GM23338 (cell line): ENCODE data around the gene ASXL3. TPM values are rescaled to one million over a fixed set of nuclear protein-coding genes. Genes with fewer than 3 reads are reported as not detected.

ENCODE experiments used
- ATAC-seq: fragments of 200-7000 bp; cut with Tn5 transposase; 3 replicates; pipeline ENCODE4 v1.9.1; 2020
- DNase-seq: peaks from one replicate; pipeline ENCODE4 v3.0.0-alpha.2; 2015; ENCODE audit warnings: low spot score
- H2AFZ ChIP-seq: fragments of 200-600 bp; sonication (generic); 2 replicates; pipeline ENCODE4 v1.8.0; 2016; ENCODE audit warnings: antibody characterized with exemption, mild to moderate bottlenecking, moderate library complexity
- H3F3A ChIP-seq: fragments of 200-600 bp; sonication (generic); replicated peaks from 2 replicates; pipeline ENCODE4 v1.8.0; 2017; ENCODE audit warnings: antibody characterized with exemption, mixed run types, low read depth
- H3K27ac ChIP-seq: fragments of 200-600 bp; sonication (generic); 2 replicates; pipeline ENCODE4 v1.6.1; 2016; ENCODE audit warnings: low read depth
- H3K27me3 ChIP-seq: fragments of 200-600 bp; sonication (generic); 2 replicates; pipeline ENCODE4 v1.8.0; 2016; ENCODE audit warnings: mild to moderate bottlenecking, mixed run types, moderate library complexity; ENCODE audit not compliant: insufficient read depth
- H3K36me3 ChIP-seq: fragments of 200-600 bp; sonication (generic); 2 replicates; pipeline ENCODE4 v1.8.0; 2016; ENCODE audit warnings: mild to moderate bottlenecking; ENCODE audit not compliant: insufficient read depth
- H3K4me1 ChIP-seq: fragments of 200-600 bp; sonication (generic); 2 replicates; pipeline ENCODE4 v1.8.0; 2016; ENCODE audit warnings: mild to moderate bottlenecking, moderate library complexity; ENCODE audit not compliant: insufficient read depth
- H3K4me2 ChIP-seq: fragments of 200-600 bp; sonication (generic); 2 replicates; pipeline ENCODE4 v1.7.1; 2017; ENCODE audit warnings: mixed run types
- H3K4me3 ChIP-seq: fragments of 200-600 bp; sonication (generic); 2 replicates; pipeline ENCODE4 v1.6.1; 2016; ENCODE audit warnings: mixed run types
- H3K79me2 ChIP-seq: fragments of 200-600 bp; sonication (generic); replicated peaks from 2 replicates; pipeline ENCODE4 v1.8.0; 2017; ENCODE audit warnings: mild to moderate bottlenecking; ENCODE audit not compliant: insufficient read depth
- H3K9me2 ChIP-seq: fragments of 200-600 bp; sonication (generic); 2 replicates; pipeline ENCODE4 v1.8.0; 2017; ENCODE audit not compliant: insufficient read depth
- H4K20me1 ChIP-seq: fragments of 200-600 bp; sonication (generic); replicated peaks from 2 replicates; pipeline ENCODE4 v1.8.0; 2017; ENCODE audit warnings: mild to moderate bottlenecking; ENCODE audit not compliant: insufficient read depth
- H3K27ac Mint-ChIP-seq: 2 replicates; pipeline ENCODE4 v1.8.0; 2020; ENCODE audit warnings: inconsistent platforms, mild to moderate bottlenecking, moderate library complexity, mixed read lengths
- H3K27me3 Mint-ChIP-seq: 3 replicates; pipeline ENCODE4 v1.8.0; 2022; ENCODE audit warnings: low read depth, mild to moderate bottlenecking, moderate library complexity, mixed read lengths, inconsistent platforms; ENCODE audit not compliant: insufficient read depth, poor library complexity
- H3K36me3 Mint-ChIP-seq: 3 replicates; pipeline ENCODE4 v1.8.0; 2021; ENCODE audit warnings: low read depth, mild to moderate bottlenecking, inconsistent platforms, moderate library complexity, mixed read lengths
- H3K4me1 Mint-ChIP-seq: 3 replicates; pipeline ENCODE4 v1.8.0; 2020; ENCODE audit warnings: mild to moderate bottlenecking, inconsistent platforms, mixed read lengths
- H3K4me3 Mint-ChIP-seq: 3 replicates; pipeline ENCODE4 v1.8.0; 2021; ENCODE audit warnings: moderate library complexity, mild to moderate bottlenecking, inconsistent platforms, mixed read lengths
- H3K9me3 Mint-ChIP-seq: 3 replicates; pipeline ENCODE4 v1.8.0; 2020; ENCODE audit warnings: moderate library complexity, mild to moderate bottlenecking, inconsistent platforms, mixed read lengths
- CREB1 ChIP-seq: fragments of 250-450 bp; sonication (Bioruptor Pico); IDR thresholded peaks from 2 replicates; pipeline ENCODE4 v1.5.0; 2020; ENCODE audit warnings: low read depth, mild to moderate bottlenecking, moderate library complexity
- CTCF ChIP-seq, 2 experiments: fragments of 200-600 bp in 1 of 2; sonication (generic) in 1 of 2; conservative IDR thresholded peaks; 2 replicates each; pipeline versions ENCODE4 v1.5.1 to v1.6.1; 2016 to 2017; ENCODE audit warnings: antibody characterized with exemption in 2 of 2, low read depth in 2 of 2, mild to moderate bottlenecking in 2 of 2, moderate library complexity in 1 of 2
- EZH2 ChIP-seq: fragments of 200-600 bp; sonication (generic); IDR thresholded peaks from one replicate; pipeline ENCODE4 v1.8.0; 2017; ENCODE audit warnings: antibody characterized with exemption, mild to moderate bottlenecking, low read depth; ENCODE audit not compliant: unreplicated experiment
- EZH2phosphoT487 ChIP-seq: fragments of 200-600 bp; sonication (generic); IDR thresholded peaks from one replicate; pipeline ENCODE4 v1.8.1; 2018; ENCODE audit warnings: antibody characterized with exemption; ENCODE audit not compliant: unreplicated experiment
- JUNB ChIP-seq: IDR thresholded peaks from one replicate; pipeline ENCODE4 v1.6.1; 2016; ENCODE audit warnings: antibody characterized with exemption; ENCODE audit not compliant: unreplicated experiment
- POLR2AphosphoS5 ChIP-seq: IDR thresholded peaks from 2 replicates; pipeline ENCODE4 v1.6.1; 2016; ENCODE audit warnings: antibody characterized with exemption, low read depth
- REST ChIP-seq: IDR thresholded peaks from one replicate; pipeline ENCODE4 v1.6.1; 2018; ENCODE audit warnings: antibody characterized with exemption; ENCODE audit not compliant: unreplicated experiment
- ZNF114 ChIP-seq: fragments of 250-450 bp; sonication (Bioruptor Pico); IDR thresholded peaks from 2 replicates; pipeline ENCODE4 v1.5.0; 2020; ENCODE audit warnings: mild to moderate bottlenecking, moderate library complexity
- ZNF331 ChIP-seq: fragments of 250-450 bp; sonication (Bioruptor Pico); IDR thresholded peaks from 2 replicates; pipeline ENCODE4 v1.5.0; 2020; ENCODE audit warnings: low read depth, mild to moderate bottlenecking, moderate library complexity
- polyA plus RNA-seq: library from polyadenylated mRNA; unstranded; fragments of >200 nt; fragmentation: Nextera tagmentation; extraction: Ambion mirVana; gene quantifications from 2 replicates; pipeline ENCODE4 v1.2.1, GENCODE V29; 2016
- total RNA-seq: library from RNA; depleted of rRNA; stranded (reverse); fragments of >200 nt; shearing (Covaris generic); gene quantifications from 2 replicates; pipeline ENCODE4 v1.2.3, GENCODE V29; 2014

ASXL3 gene
- total and polyA plus RNA-seq, 2 experiments from 2014 or later = 0.23 to 1.4 TPM

- TF ChIP-seq ZNF114 (CRISPR knock-in tag) = no peak
- TF ChIP-seq EZH2 = no peak
- TF ChIP-seq REST = no peak
- TF ChIP-seq POLR2AphosphoS5 = no peak
- no peak for TF ChIP-seq EZH2phosphoT487
- TF ChIP-seq CTCF (conservative IDR thresholded peaks at IDR 0.05; ENCODE audit: low read depth in 2 of 2) = peak; percentile 26 to 45
These were observed 28.6 kb downstream of the ASXL3 start for GRCh38 chr18:33606621-33607020.

GRCh38 chr18:33611525-33612135 is 33.6 kb downstream of the ASXL3 start:
- H3K36me3 ChIP-seq = no peaks in the 10 kb centered on the region
- TF ChIP-seq EZH2 = no peak
- no peak for TF ChIP-seq ZNF331 (CRISPR knock-in tag)
- no peak for TF ChIP-seq JUNB
- TF ChIP-seq CREB1 = no peak
- no peak for TF ChIP-seq POLR2AphosphoS5
- TF ChIP-seq ZNF114 (CRISPR knock-in tag) = no peak
- no peak for TF ChIP-seq REST
- no peak overlapping the region for H3K4me3 ChIP-seq
- no peaks in the 10 kb centered on the region for H3K27me3 ChIP-seq
- no peaks in the 10 kb centered on the region for H4K20me1 ChIP-seq
- Mint-ChIP-seq H3K27me3 (no peaks in the 10 kb centered on the region), H3K27ac (no peak overlapping the region), H3K4me1 (peaks cover 3% of the 10 kb centered on the region), H3K9me3 (no peaks in the 10 kb centered on the region), H3K36me3 (no peaks in the 10 kb centered on the region), H3K4me3 (no peak overlapping the region)
- H3K4me2 ChIP-seq = no peak overlapping the region
- H2AFZ ChIP-seq = no peak overlapping the region
- H3K9me2 ChIP-seq = no peaks in the 10 kb centered on the region
- no peak overlapping the region for H3K27ac ChIP-seq
- ATAC-seq (no peak), DNase-seq (no peak)
- H3K79me2 ChIP-seq = no peaks in the 10 kb centered on the region
- H3K4me1 ChIP-seq = peaks cover 3% of the 10 kb centered on the region; the same call in 1 of the 2 replicates
- H3F3A ChIP-seq = no peaks in the 10 kb centered on the region

More at GRCh38 chr18:33606621-33607020, 28.6 kb downstream of the ASXL3 start:
- Histone ChIP-seq H4K20me1 (no peaks in the 10 kb centered on the region), H3K4me1 (peaks cover 5% of the 10 kb centered on the region; the same call in 1 of the 2 replicates), H2AFZ (peak overlapping the region; percentile 21; the same call in 1 of the 2 replicates), H3K4me3 (no peak overlapping the region), H3K9me2 (no peaks in the 10 kb centered on the region), H3K27me3 (no peaks in the 10 kb centered on the region), H3F3A (no peaks in the 10 kb centered on the region), H3K27ac (no peak overlapping the region), H3K36me3 (no peaks in the 10 kb centered on the region), H3K79me2 (no peaks in the 10 kb centered on the region), H3K4me2 (no peak overlapping the region)
- H3K36me3 Mint-ChIP-seq = no peaks in the 10 kb centered on the region
- peak; percentile 33 for DNase-seq
- no peaks in the 10 kb centered on the region for H3K27me3 Mint-ChIP-seq
- no peak overlapping the region for H3K4me3 Mint-ChIP-seq
- peak; percentile 69 for ATAC-seq
- no peaks in the 10 kb centered on the region for H3K9me3 Mint-ChIP-seq
- H3K4me1 Mint-ChIP-seq = peaks cover 5% of the 10 kb centered on the region
- H3K27ac Mint-ChIP-seq = no peak overlapping the region
